Stimulated activated CD4-positive, alpha-beta T cell treated with anti-CD3 and anti-CD28 coated beads, Interleukin-4, amount 100 ng/mL, for 1 hour (primary cell): ENCODE results near the gene ATP11A.

ENCODE experiments used
- DNase-seq: peaks from one replicate; pipeline ENCODE4 v3.0.0-alpha.2; 2020

ATP11A gene

DNA sequence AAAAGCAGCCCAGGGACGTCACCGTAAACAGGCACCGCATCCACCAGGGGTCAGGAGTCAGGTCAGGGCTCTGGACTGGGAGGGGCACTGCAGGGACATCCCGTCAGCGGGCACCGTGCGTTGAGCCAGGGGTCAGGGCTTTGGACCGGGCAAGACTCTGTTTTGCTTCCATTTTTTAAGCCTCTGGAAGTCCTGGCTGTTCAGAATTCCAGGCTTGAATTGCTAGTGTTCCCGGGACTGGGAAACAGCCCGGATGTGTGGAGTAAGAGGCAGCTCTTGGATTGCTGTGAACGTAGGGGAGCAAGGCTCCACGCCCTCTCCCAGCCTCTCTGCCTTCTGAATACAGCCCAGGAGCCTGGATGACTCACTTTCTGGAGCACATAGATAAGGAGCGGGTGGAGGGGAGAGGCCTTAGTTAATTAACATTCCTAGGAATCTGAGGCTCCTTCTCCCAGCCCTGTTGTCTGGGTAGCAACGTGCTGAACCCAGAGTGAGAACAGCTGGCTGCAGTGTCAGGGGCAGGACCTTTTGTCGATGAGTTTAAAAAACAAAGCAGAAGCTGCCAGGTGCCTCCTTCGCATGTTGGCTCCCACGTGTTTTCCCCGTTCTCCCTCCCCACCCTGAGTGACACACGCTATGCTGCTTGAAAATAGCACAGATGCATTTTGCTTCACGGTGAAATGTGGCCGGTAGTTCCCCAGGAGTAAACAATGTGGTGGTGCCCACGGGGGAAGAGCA, 21.9 kb downstream of the ATP11A start:
- no peak for DNase-seq

DNA sequence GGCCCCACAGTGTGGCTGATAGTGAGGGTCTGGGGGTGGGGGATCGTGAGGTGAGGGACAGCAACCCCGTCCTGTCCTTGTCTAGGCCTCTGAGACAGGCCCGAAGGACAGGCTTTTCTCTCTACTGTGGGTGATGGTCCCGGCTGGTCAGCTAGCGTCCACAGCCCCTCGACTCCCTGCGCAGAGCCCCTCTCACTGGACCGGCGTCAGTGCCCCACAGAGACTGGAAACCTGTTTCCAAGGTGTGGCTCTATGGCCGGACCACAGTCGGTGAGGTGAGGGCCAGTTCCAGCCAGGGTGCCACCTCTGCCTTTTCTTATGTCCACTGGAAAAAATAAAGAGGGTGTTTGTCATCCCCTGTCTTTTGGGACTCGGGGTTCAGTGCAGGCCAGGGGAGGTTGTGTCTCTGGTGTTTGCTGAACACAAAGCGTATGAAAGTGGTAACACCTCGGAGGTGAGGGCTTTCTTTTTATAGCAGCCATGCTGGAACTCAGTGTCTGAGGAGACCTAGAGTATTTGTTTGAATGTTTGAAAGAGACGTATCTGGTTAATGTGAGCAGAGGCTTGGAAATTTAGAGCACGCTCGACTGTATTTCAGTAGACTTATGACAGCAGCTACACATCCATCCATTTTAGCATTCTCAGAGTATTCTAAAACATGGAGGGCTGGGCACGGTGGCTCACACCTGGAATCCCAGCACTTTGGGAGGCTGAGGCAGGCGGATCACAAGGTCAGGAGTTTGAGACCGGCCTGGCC, 22.8 kb downstream of the ATP11A start:
- DNase-seq: no peak

DNA sequence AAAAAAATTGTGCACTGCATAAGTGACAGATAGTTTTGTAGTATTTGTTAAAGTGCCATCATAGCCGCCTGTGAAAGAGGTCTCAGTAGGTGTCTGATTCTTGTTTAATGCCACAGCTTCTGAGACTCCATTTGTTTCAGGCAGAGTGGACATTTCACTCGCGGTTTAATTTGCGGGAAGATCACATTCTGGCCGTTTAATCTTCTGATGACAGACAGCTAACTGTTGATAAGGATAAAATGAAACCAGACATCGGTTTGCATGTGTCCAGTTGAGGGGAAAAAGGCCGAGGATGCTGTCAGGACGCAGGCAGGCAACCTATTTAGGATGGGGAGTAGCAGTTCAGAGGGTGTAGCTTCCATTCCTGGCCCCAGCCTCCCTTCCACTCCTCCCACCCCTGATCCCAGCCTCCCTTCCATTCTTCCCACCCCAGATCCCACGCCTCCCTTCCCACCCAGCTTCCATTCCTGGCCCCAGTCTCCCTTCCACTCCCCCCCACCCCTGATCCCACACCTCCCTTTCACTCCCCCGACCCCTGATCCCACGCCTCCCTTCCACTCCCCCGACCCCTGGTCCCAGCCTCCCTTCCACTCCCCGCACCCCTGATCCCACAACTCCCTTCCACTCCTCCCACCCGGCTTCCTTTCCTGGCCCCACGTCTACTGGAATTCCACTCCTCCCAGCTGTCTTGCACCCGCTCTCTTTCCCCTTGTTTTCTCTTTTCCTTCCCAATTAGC, 23.8 kb downstream of the ATP11A start:
- DNase-seq: no peak

DNA sequence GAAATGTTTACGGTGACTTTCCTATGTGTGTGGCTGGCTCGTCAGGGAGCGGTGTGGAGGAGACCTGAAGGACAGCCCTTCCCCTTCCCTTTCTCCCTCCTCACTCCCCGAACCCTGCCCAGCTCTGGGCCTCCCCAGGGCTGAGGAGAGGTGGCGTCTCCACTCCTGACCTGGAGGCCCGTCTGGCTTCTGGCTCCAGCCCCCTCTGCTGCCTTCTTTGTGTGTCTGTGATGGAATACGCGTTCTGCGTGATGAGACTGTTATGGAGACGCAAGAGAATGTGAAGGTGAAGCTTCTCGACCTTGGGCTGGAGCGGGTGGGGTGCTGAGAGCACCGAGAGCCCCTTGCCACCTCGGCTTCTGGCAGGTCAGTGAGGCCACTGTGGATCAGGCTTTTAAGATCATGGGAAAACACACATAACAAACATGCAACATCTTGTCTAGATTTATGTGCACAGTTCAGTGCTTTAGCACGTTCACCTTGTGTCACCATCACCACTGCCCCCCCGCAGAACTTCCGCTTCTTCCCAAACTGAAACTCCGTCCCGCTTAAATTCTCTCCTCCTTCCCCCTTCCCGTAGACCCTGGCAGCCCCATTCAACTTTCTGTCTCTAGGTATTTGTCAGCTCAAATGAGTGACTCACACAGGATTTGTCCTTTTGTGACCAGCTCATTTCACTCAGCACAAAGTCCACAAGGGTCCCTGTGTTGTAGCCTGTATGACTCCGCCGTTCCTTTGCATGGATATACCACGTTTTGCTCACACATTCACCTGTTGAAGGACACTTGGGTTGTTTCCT, 24.7 kb downstream of the ATP11A start:
- no peak for DNase-seq

DNA sequence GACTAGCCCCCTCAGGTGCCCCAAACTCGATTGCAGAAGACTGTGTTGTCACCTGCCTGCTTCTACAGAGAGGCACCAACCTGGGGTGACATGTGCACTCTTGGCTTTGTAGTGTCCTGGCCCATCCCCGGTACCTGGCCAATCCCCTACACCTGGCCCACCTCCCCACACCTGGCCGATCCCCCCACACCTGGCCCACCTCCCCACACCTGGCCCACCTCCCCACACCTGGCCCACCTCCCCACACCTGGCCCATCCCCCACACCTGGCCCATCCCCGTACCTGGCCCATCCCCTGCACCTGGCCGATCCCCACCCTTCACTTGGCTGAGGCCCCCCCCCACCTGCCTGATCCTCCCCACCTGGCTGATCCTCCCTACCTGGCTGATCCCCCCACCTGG, 25.4 kb downstream of the ATP11A start:
- DNase-seq: no peak

DNA sequence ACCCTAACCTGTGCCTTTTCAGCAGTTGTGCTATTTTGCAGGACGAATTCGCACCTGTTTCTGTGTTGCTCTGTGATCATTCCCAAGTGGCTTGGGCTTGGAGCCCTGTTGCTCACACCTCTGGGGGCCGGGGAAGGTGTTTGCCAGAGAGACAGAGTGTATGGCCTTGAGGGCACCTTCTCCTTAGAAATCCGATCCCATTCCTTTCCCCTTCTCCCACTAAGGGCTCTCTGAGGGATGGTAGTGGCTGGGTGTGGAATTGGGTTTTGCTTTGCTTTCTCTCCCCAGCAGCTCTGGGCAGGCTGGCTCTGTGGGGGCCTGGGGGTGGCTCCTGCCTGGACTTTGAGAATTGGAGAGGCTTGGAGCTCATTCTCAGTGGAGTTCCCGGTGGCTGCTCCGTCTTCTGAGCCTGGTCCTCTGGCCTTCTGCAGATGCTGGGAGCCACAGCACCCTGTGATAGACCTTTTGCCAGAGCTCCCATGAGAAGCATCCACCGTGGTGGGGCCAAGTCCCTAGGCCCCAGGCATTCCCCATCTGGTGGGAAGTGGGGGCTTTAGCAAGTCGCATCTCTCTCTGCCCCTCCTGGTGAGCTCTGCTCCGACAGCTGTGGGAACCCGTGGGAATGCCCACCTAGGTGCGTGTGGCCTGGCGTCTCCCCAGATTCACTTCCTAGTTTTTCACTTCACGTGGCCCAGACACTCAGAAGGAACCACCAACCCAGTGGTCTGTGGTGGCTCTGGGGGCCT, 26.1 kb downstream of the ATP11A start:
- no peak for DNase-seq

DNA sequence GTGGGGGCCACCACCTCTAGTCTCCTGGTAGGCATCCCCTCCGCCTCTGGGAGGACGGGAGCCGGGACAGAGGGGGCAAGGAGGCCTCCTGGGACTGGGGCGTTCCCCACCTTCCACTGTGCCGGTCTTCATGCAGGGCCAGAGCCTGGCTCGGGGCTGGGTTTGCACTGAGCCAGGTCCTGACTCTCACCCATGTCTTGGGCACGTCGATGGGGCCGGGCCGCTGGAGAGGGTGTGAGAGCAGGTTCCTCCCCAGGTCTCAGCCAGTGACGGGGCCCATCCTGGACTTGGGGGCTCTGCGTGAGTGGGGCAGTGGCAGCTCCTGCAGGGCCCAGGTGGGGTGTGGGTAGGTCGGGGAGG, 26.6 kb downstream of the ATP11A start:
- no peak for DNase-seq

DNA sequence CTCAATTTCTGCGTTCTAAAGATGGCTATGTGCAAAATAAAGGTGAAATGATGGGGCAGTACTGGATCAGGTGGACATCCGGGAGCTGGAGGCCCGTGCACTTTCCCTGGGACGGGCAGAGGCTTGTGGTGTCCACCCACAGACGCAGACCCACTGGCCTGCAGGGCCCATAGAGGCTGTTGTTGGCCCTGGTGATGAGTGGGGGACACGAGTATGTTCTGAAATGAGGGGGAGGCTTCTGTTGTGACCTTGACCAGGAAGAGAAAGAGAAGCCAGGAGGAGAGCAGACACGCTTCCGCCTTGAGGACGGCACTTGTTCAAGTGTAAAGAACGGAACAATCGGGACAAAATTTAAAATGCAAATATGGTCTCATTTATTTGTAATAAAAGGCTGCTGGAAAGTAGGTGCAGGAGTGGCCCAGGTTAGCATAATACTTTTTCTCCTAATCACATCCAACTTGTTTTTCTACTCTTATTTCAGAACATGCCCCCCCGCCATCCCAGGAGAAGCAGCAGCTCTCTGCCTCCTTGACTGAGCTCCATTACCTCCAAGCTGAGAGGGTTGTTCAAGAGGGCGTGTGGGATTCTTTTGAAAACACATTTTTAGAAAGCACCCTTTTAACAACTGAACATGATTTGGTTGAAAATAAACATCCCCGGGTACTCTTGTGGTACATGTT, 27.1 kb downstream of the ATP11A start:
- DNase-seq: no peak

DNA sequence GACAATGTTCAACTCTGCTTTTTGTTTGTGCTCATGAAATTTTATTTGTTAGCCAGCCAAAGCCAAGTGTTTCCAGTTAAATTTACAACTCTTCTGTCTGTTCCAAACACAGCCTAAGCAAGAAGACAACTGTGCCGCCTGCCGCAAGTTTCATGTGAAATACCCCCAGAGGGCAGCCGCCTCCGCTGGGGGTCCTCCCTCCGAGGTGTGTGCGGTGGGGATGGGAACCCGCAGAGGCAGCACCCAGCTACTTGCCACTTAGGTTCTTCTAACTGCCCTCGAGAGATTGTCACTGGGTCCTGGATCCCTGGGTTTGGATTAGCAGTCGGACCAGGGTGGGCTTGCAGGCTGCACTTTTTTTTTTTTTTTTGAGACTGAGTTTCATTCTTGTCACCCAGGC, 28.5 kb downstream of the ATP11A start:
- DNase-seq: no peak

DNA sequence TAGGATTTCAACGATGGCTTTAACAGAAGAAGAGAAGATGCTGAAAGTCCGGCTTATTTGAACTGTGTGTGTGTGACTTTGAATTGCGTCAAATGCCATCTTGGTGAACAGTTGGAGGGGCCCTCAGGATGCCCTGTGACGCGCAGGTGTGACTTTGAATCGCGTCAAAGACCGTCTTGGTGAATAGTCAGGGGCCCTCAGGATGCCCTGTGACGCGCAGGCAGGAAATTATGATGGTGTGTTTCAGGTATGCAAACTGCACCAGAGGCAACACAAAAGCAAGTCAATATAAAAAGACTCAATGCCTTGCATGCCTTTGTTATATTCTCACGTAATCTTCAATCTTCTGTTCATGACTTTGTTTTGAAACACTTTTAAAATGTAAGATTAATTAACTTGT, 29.2 kb downstream of the ATP11A start:
- DNase-seq: no peak

DNA sequence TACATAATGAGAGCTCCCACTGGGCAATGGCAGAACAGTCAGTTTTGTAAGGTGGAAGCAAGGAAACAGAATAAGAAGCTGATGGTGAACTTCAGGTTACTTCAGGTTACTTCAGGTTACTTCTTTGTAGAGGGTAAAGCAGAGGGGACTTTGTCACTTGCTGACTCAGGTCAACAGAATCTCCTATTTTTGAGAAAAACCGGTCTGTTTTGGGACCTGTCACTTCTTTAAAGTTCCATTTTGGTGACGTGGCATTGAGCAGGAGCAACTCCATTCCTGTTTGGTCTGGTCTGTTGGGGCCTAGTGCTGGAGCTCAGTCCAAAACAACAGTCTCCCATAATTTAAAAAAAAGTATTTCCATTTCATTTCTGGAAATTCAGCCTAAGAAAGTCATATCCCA, 29.7 kb downstream of the ATP11A start:
- DNase-seq: no peak

DNA sequence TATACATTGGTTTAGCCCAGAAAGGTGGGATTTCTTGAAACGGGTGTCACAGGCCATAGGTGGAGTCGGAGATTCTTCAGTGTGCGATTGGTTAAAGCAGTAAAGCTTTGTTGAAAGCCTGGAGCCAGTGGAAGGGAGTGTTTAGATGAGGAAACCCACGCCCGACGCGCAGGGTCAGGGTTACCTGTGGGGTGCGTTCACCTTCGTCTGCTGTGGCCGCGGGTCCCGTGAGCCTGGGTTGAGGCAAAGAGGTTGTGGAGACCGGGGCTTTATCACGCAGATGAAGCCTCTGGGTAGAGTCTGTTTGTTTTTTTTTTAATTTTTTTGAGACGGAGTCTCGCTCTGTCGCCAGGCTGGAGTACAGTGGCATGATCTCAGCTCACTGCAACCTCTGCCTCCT, 30.4 kb downstream of the ATP11A start:
- DNase-seq: no peak

DNA sequence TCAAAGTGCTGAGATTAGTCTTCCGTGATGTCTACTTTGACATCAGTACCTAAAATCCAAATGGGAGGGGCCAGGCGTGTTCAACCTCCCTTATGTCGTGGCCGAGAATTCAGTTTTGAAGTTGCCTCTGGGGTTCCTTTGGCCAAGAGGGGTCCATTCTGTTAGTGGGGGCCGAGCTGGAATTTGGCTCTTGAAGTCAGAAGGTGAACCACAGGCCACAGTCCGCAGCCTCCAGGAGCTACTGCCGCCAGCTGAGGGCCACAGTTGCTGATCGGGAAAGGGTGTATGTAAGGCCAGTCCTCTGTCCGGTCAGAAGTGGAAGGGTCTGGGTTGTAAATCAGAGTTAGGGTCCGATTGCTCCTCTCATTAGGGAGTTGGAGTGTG, 31.0 kb downstream of the ATP11A start:
- DNase-seq: no peak

DNA sequence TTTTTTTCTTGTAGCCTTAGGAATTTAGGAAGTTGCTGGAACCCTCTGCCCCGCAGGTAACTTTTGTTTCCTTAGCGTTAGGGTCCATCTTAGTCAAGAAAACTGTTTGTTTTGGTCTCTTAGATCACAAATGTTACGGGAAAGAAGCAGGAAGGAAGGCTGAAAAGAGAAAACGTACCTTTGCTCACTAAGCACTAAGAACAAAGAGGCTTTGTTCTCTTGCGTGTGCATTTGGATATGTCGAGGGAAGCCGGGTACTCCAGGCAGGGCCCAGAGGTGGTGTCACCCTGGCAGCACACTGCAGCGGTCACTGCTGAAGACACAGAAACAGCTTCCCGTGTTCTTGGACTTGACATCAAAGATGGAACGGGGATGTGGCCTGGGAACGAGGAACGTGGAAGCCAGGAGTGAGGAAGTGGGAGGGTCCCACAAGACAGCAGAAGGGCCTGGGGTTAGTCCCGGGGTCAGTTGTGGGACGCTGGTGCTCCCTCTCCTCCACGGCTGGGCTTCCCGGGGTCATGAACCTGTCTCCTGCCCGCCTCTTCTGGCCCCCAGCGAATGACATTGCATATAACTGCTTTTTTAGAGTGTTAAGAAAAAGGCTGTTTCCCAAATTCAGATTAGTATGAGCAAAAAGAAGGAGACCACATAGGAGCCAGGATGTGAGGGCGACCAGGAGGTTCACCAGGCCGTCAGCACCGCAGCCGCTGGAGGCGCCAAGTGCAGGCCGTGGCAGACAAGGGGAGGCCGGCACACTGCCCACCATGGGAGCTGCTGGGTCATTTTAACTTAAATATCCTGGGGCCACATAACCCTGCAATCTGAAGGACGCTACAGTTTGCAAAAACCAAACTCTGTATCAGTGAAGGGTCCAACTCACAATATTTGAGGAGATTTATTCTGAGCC, 31.6 kb downstream of the ATP11A start:
- DNase-seq: no peak

DNA sequence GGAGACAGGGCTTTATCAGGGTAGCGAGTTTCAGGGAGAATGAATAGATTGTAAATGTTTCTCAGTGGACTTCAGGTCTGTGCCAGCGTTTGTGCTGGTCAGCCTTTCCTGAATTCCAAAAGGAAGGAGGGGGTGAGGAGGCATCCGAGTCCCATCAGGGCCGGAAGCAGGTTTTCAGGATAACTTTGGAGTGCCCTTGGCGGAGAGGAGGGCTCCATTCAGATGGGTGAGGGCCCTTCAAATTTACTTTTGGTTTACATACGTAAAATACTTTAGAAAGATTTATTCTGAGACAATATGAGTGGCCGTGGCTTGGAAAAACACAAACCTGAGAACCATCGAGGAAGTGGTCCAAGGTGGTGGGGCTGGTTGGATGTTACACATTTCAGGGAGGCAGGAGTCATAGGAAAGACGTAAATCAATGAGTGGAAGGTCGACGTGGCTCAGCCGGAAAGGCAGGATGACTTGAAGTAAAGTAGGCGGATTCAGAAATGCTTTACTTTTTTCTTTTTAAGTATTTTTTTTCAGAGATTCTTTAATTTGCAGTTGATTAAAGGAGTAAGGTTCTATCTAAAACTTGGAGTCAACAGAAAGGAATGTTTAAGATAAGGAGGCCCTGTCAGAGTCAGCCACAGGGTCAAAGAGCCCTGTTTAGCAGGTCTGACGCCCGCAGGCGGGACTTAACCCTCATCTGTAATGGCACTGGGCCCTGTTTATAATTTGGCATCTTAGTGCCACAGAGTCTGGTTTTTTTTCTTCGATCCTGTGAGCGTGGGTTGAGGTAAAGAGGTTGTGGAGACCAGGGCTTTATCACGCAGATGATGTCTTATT, 32.8 kb downstream of the ATP11A start:
- no peak for DNase-seq

DNA sequence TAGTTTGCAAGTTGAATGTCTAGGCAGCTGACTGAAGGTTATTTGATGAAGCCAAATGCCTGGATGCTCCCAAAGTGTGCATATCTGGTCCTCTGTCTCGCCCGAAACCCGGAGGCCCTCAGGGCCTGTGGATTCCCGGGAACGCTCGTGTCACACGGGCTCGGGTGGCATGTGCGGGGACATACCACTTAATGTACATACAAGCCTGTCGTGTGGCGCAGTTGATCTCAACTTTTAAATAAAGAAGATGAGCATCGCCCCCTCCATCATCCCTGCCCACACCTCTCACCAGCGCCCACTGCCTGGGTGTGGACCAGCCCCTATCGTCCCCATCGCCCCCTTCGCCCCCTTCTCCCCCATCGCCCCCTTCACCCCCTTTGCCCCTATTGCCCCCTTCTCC, 33.9 kb downstream of the ATP11A start:
- DNase-seq: no peak

DNA sequence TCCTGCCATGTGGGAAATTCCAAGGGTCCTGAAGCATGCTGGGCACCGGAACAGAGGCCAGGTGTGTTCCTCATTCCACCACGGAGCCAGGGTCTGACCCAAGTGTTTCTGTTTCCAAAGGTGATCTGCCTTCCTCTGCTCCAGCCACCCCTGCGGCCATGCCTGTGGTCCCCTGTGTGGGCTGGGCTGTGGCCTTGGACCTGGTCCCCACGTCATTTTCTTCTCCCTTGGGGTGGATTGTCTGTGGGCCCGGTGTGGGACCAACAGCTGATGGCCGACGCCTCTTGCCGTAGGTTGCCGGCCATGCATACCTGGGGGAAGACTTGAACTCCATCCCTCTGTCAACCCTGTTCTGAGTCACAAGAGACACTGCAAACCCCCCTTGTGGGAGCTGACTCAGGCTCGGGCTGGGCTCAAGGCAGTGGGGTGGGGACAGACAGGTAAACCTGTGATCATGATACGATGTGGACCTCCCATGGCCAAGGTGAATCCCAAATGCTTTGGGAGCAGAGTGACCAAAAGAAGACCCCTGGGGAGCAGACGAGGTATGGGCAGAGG, 35.0 kb downstream of the ATP11A start:
- no peak for DNase-seq

DNA sequence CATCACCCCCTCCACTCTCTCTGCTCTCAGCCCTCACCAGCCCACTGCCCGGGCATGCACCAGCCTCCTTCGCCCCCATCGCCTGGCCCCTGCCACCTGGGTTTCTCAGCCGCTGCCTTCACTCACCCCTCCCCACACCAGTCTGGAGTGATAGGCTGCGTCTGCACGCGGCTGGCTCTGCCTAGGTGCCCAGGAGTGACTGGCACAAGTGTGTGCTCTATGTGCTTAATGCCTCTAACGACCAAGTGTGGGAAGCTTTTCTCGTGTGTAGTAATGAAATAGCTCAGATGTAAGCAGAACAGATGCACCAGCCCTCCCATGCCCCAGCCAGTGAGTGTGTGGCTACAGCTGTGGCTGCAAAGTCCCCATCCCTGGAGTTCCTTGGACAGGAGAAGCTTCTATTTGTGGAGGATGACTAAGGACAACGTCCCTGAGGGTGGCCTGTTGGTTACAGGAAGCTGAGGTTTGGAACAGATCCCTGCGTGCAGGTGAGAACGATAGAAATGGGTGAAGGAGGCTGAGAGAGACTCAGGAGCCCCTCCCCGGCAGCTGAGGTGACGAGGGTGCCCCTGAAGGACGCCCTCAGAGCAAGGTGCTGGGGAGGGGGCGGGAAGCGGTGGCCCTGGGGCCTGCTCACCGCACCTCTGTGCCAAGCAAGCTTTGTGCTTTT, 35.6 kb downstream of the ATP11A start:
- no peak for DNase-seq
